HL-60 (cell line): ENCODE measurements around the gene STAT4.

ENCODE experiments used
- CTCF ChIP-seq: IDR thresholded peaks from one replicate; pipeline ENCODE4 v1.5.1; 2011; ENCODE audit warnings: low read length, control low read depth, inconsistent platforms; ENCODE audit not compliant: insufficient read depth
- GABPA ChIP-seq: IDR thresholded peaks from 2 replicates; pipeline ENCODE4 v1.6.1; 2012; ENCODE audit warnings: low read depth
- POLR2AphosphoS5 ChIP-seq: IDR thresholded peaks from 2 replicates; pipeline ENCODE4 v1.6.1; 2012; ENCODE audit warnings: low read depth
- SPI1 ChIP-seq: IDR thresholded peaks from 2 replicates; pipeline ENCODE4 v1.6.1; 2012; ENCODE audit warnings: low read depth, mild to moderate bottlenecking, borderline replicate concordance
- TF ChIP-seq, protein P1 (sequence below): IDR thresholded peaks from 2 replicates; pipeline ENCODE4 v1.6.1; 2012; ENCODE audit warnings: low read depth; ENCODE audit not compliant: insufficient replicate concordance

DNA sequence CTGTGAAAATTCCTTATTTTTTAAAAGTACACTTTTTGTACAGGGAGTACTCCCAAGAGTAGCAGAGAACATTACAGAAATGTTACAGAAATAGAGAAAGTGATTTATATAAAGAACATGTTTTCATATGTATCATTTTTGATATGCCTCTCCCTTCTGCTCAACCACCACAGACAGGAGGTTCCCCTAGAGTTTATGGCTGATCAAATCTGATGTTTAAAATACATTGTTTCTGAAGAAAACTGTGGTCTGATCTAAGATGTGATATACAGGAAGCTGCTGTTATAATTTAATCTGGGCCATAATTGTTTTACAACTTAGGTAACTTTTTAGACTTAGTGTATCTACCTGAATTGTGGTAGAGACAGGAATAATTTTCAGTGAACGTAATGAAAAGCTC is 37.0 kb downstream of the STAT4 start:
- TF ChIP-seq CTCF (no peak), POLR2AphosphoS5 (no peak), SPI1 (no peak), GABPA (no peak)
- TF ChIP-seq, protein P1, sequence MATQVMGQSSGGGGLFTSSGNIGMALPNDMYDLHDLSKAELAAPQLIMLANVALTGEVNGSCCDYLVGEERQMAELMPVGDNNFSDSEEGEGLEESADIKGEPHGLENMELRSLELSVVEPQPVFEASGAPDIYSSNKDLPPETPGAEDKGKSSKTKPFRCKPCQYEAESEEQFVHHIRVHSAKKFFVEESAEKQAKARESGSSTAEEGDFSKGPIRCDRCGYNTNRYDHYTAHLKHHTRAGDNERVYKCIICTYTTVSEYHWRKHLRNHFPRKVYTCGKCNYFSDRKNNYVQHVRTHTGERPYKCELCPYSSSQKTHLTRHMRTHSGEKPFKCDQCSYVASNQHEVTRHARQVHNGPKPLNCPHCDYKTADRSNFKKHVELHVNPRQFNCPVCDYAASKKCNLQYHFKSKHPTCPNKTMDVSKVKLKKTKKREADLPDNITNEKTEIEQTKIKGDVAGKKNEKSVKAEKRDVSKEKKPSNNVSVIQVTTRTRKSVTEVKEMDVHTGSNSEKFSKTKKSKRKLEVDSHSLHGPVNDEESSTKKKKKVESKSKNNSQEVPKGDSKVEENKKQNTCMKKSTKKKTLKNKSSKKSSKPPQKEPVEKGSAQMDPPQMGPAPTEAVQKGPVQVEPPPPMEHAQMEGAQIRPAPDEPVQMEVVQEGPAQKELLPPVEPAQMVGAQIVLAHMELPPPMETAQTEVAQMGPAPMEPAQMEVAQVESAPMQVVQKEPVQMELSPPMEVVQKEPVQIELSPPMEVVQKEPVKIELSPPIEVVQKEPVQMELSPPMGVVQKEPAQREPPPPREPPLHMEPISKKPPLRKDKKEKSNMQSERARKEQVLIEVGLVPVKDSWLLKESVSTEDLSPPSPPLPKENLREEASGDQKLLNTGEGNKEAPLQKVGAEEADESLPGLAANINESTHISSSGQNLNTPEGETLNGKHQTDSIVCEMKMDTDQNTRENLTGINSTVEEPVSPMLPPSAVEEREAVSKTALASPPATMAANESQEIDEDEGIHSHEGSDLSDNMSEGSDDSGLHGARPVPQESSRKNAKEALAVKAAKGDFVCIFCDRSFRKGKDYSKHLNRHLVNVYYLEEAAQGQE = no peak
